ENCODE measurements around the gene STAG1.
"Not testable (repeated sequence)": the region's sequence is repeated elsewhere in the genome, so short reads cannot be mapped to it uniquely, and the experiment has no call there.

DNA sequence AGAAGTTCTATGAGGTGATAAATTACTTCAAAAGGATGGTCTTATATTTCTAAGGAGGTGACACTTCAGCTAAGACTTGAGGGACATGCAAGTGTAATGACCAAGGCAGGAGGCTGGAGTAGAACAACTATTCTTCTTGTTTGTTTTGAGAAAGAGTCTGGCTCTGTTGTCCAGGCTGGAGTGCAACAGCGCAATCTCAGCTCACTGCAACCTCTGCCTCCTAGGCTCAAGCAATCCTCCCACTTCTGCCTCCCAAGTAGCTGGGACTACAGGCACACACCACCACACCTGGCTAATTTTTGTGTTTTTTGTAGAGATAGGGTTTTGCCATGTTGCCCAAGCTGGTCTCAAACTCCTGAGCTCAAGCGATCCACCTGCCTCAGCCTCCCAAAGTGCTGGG, 108.8 kb downstream of the STAG1 start:
- TF ChIP-seq, protein P1, sequence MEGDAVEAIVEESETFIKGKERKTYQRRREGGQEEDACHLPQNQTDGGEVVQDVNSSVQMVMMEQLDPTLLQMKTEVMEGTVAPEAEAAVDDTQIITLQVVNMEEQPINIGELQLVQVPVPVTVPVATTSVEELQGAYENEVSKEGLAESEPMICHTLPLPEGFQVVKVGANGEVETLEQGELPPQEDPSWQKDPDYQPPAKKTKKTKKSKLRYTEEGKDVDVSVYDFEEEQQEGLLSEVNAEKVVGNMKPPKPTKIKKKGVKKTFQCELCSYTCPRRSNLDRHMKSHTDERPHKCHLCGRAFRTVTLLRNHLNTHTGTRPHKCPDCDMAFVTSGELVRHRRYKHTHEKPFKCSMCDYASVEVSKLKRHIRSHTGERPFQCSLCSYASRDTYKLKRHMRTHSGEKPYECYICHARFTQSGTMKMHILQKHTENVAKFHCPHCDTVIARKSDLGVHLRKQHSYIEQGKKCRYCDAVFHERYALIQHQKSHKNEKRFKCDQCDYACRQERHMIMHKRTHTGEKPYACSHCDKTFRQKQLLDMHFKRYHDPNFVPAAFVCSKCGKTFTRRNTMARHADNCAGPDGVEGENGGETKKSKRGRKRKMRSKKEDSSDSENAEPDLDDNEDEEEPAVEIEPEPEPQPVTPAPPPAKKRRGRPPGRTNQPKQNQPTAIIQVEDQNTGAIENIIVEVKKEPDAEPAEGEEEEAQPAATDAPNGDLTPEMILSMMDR (IDR thresholded peaks at IDR 0.05), result not testable (repeated sequence)
- not testable (repeated sequence) for TF ChIP-seq POLR2A (IDR thresholded peaks at IDR 0.05)
